HG03175 (cell line): ENCODE data around the gene PRICKLE1.

Experiments used
- ATAC-seq: cut with Tn5 transposase; IDR thresholded peaks from one replicate; pipeline ENCODE4 v1.9.1; 2021; ENCODE audit warnings: mild to moderate bottlenecking, moderate library complexity; ENCODE audit not compliant: unreplicated experiment

Gene PRICKLE1

GRCh38 chr12:42407306-42407705 is 182.2 kb downstream of the PRICKLE1 start:
- ATAC-seq: no peak
